A549 (cell line): ENCODE measurements around the gene PTK7. TPM values are rescaled to one million over a fixed set of nuclear protein-coding genes. Genes with fewer than 3 reads are reported as not detected.

Experiments
- ATAC-seq, 2 experiments: fragments of 200-7000 bp in 1 of 2; fragments of >200 bp in 1 of 2; cut with Nextera tagmentation in 1 of 2; cut with Tn5 transposase in 1 of 2; 3 replicates each; pipeline versions ENCODE4 v1.8.0 to v1.9.1; 2018 to 2020; ENCODE audit warnings: mild to moderate bottlenecking in 1 of 2, moderate library complexity in 1 of 2
- CTCF ChIA-PET: fragments of 300-600 bp; sonication (Branson Sonifier 250); formaldehyde crosslinking; extraction: SDS; loops from one replicate; lab custom pipeline; 2021; ENCODE audit warnings: antibody characterized with exemption, inconsistent platforms; lab: Yijun Ruan, JAX
- POLR2A ChIA-PET: fragments of 350-600 bp; formaldehyde crosslinking; extraction: SDS; loops from one replicate; lab custom pipeline; 2021; ENCODE audit warnings: antibody characterized with exemption, inconsistent platforms; lab: Yijun Ruan, JAX
- DNase-seq, 2 experiments: peaks; one replicate each; pipeline versions ENCODE4 v3.0.0 to v3.0.0-alpha.2; 2011 to 2016; ENCODE audit warnings: low read depth in 1 of 2, low spot score in 1 of 2
- FAIRE-seq: peaks from 2 replicates; lab custom pipeline; 2011; peaks lifted over from hg19 to GRCh38; lab: Jason Lieb, UNC
- H3K27ac ChIP-seq, 2 experiments: fragments of >200 bp; sonication (Bioruptor Twin); formaldehyde crosslinking; 3 replicates each; pipeline ENCODE4 v1.5.1; 2016 to 2017
- H3K4me1 ChIP-seq: fragments of >200 bp; sonication (Bioruptor Twin); formaldehyde crosslinking; 3 replicates; pipeline ENCODE4 v1.6.1; 2016
- H3K4me2 ChIP-seq: fragments of >200 bp; sonication (Bioruptor Twin); formaldehyde crosslinking; 3 replicates; pipeline ENCODE4 v1.6.1; 2016
- H3K4me3 ChIP-seq: fragments of >200 bp; sonication (Bioruptor Twin); formaldehyde crosslinking; 3 replicates; pipeline ENCODE4 v1.5.1; 2016
- H3K9me3 ChIP-seq: fragments of >200 bp; sonication (Bioruptor Twin); formaldehyde crosslinking; 3 replicates; pipeline ENCODE4 v1.6.1; 2016
- ATOH8 ChIP-seq: fragments of 250-450 bp; sonication (Bioruptor Pico); IDR thresholded peaks from 2 replicates; pipeline ENCODE4 v1.5.0; 2020; ENCODE audit warnings: low read depth, mild to moderate bottlenecking, moderate library complexity
- BCL3 ChIP-seq: fragments of >200 bp; sonication (Bioruptor Twin); formaldehyde crosslinking; IDR thresholded peaks from 3 replicates; pipeline ENCODE4 v1.6.1; 2016
- CBX8 ChIP-seq: fragments of 200-600 bp; sonication (generic); IDR thresholded peaks from 2 replicates; pipeline ENCODE4 v1.6.1; 2016
- E2F6 ChIP-seq: IDR thresholded peaks from 2 replicates; pipeline ENCODE4 v1.6.1; 2012; ENCODE audit warnings: low read depth, borderline replicate concordance
- FOXS1 ChIP-seq: fragments of 250-450 bp; sonication (Bioruptor Pico); IDR thresholded peaks from 2 replicates; pipeline ENCODE4 v1.5.0; 2020; ENCODE audit warnings: mild to moderate bottlenecking, moderate library complexity
- HOXA7 ChIP-seq: fragments of 250-450 bp; sonication (Bioruptor Pico); IDR thresholded peaks from 2 replicates; pipeline ENCODE4 v1.5.0; 2020; ENCODE audit warnings: mild to moderate bottlenecking, moderate library complexity
- HOXB5 ChIP-seq: fragments of 250-450 bp; sonication (Bioruptor Pico); IDR thresholded peaks from 2 replicates; pipeline ENCODE4 v1.5.0; 2020; ENCODE audit warnings: mild to moderate bottlenecking, moderate library complexity
- JUNB ChIP-seq: fragments of >200 bp; sonication (Bioruptor Twin); formaldehyde crosslinking; IDR thresholded peaks from 2 replicates; pipeline ENCODE4 v1.6.1; 2016
- KDM1A ChIP-seq: fragments of 200-600 bp; sonication (generic); IDR thresholded peaks from 2 replicates; pipeline ENCODE4 v1.6.1; 2016; ENCODE audit warnings: low read depth, mild to moderate bottlenecking
- KDM5A ChIP-seq: fragments of 200-600 bp; sonication (generic); IDR thresholded peaks from 2 replicates; pipeline ENCODE4 v1.6.1; 2016; ENCODE audit warnings: antibody characterized with exemption, mild to moderate bottlenecking
- MYC ChIP-seq: IDR thresholded peaks from 2 replicates; pipeline ENCODE4 v1.6.1; 2012; ENCODE audit warnings: mild to moderate bottlenecking, inconsistent platforms, low read length, improper control_type of control experiment, borderline replicate concordance
- NFE2L2 ChIP-seq: fragments of 150-350 bp; conservative IDR thresholded peaks from 2 replicates; pipeline ENCODE4 v1.6.1; 2014; ENCODE audit warnings: low read length
- NR3C1 ChIP-seq: fragments of >200 bp; sonication (Bioruptor Twin); formaldehyde crosslinking; IDR thresholded peaks from 3 replicates; pipeline ENCODE4 v1.6.1; 2017
- PBX3 ChIP-seq: IDR thresholded peaks from 2 replicates; pipeline ENCODE4 v1.6.1; 2012
- POLR2AphosphoS2 ChIP-seq: conservative IDR thresholded peaks from 2 replicates; pipeline ENCODE4 v1.6.1; 2012; ENCODE audit warnings: low read length, improper control_type of control experiment, inconsistent platforms
- RAD21 ChIP-seq, 2 experiments: fragments of >200 bp in 1 of 2; sonication (Bioruptor Twin) in 1 of 2; formaldehyde crosslinking in 1 of 2; IDR thresholded peaks in 1 of 2; conservative IDR thresholded peaks in 1 of 2; 2 replicates in 1 of 2; 3 replicates in 1 of 2; pipeline ENCODE4 v1.6.1; 2012 to 2018; ENCODE audit warnings: inconsistent platforms in 1 of 2
- RARB ChIP-seq: fragments of 250-450 bp; sonication (Bioruptor Pico); IDR thresholded peaks from 2 replicates; pipeline ENCODE4 v1.8.0; 2021; ENCODE audit warnings: mild to moderate bottlenecking, moderate library complexity
- REST ChIP-seq: fragments of 200-600 bp; sonication (generic); IDR thresholded peaks from 2 replicates; pipeline ENCODE4 v1.6.1; 2016; ENCODE audit warnings: antibody characterized with exemption, mild to moderate bottlenecking, moderate library complexity
- RFX5 ChIP-seq: fragments of 450-650 bp; IDR thresholded peaks from 2 replicates; pipeline ENCODE4 v1.7.1; 2014; ENCODE audit warnings: antibody characterized with exemption, mild to moderate bottlenecking, moderate library complexity
- SMC3 ChIP-seq: fragments of >200 bp; sonication (Bioruptor Twin); formaldehyde crosslinking; IDR thresholded peaks from 3 replicates; pipeline ENCODE4 v1.6.1; 2018; ENCODE audit warnings: inconsistent platforms
- SREBF2 ChIP-seq: fragments of 450-650 bp; IDR thresholded peaks from 2 replicates; pipeline ENCODE4 v1.6.1; 2014; ENCODE audit warnings: mild to moderate bottlenecking, moderate library complexity
- TP53 ChIP-seq: fragments of 250-450 bp; sonication (Bioruptor Pico); IDR thresholded peaks from 2 replicates; pipeline ENCODE4 v1.5.0; 2021; ENCODE audit warnings: mild to moderate bottlenecking, moderate library complexity
- ZNF302 ChIP-seq: fragments of 250-450 bp; sonication (Bioruptor Pico); IDR thresholded peaks from 2 replicates; pipeline ENCODE4 v1.9.0; 2021; ENCODE audit warnings: inconsistent platforms, mild to moderate bottlenecking, moderate library complexity
- ZSCAN20 ChIP-seq: fragments of 250-450 bp; sonication (Bioruptor Pico); IDR thresholded peaks from 2 replicates; pipeline ENCODE4 v1.8.0; 2022; ENCODE audit warnings: mild to moderate bottlenecking, moderate library complexity
- WGBS: methylation state at CpG from one replicate; pipeline ENCODE4 v1.1.6; 2017; ENCODE audit errors: missing lambda C conversion rate; 5-methylcytosine and 5-hydroxymethylcytosine counted together
- polyA plus RNA-seq, 4 experiments: library from polyadenylated mRNA; depleted of rRNA in 3 of 4; stranded (reverse); fragments of >200 nt; fragmentation: RNase III in 1 of 4; extraction: RNeasy Plus Mini Kit Qiagen cat#74134 plus additional on column Dnase treatment in 1 of 4; gene quantifications; 2 replicates in 3 of 4; 3 replicates in 1 of 4; pipeline ENCODE4 v1.2.3, GENCODE V29; 2011 to 2017

Gene PTK7
- polyA plus RNA-seq, 2 of the 4 experiments (the other 2 are of a cell fraction), result 2.8 to 5.6 TPM

GRCh38 chr6:43090559-43090956, 14.4 kb downstream of the PTK7 start:
- no peaks in the 10 kb centered on the region for H3K4me1 ChIP-seq
- DNase-seq (no peak), FAIRE-seq (no peak), ATAC-seq (no peak)
- H3K9me3 ChIP-seq, result no peaks in the 10 kb centered on the region
- no peak for TF ChIP-seq ZSCAN20 (CRISPR knock-in tag)
- TF ChIP-seq NFE2L2, result no peak
- no peak for TF ChIP-seq HOXA7 (CRISPR knock-in tag)
- TF ChIP-seq ZNF302 (CRISPR knock-in tag), result no peak
- TF ChIP-seq SMC3, result no peak
- WGBS, result 47% methylated on average over 2 of the region's 2 CpGs
- ChIA-PET CTCF (no interaction called here), POLR2A (no interaction called here)
- H3K4me2 ChIP-seq, result no peak overlapping the region
- no peak overlapping the region for H3K4me3 ChIP-seq
- H3K27ac ChIP-seq, result no peak overlapping the region

GRCh38 chr6:43091020-43091419, 14.9 kb downstream of the PTK7 start:
- POLR2A ChIA-PET, result no interaction called here
- no peak for TF ChIP-seq BCL3
- no peak for TF ChIP-seq RARB (CRISPR knock-in tag)
- no peak for TF ChIP-seq TP53 (CRISPR knock-in tag)
- TF ChIP-seq RAD21 (conservative IDR thresholded peaks at IDR 0.05 in 1 of 2, IDR thresholded peaks at IDR 0.05 in 1 of 2), result no peak
- no peak for TF ChIP-seq JUNB
- TF ChIP-seq RFX5, result no peak
- TF ChIP-seq, all 56 proteins: peak for 0
- H3K4me1 ChIP-seq, result no peaks in the 10 kb centered on the region
- H3K9me3 ChIP-seq, result no peaks in the 10 kb centered on the region
- 84% methylated on average over 4 of the region's 5 CpGs for WGBS
- no peak for ATAC-seq
- no peak overlapping the region for H3K4me2 ChIP-seq
- DNase-seq, result no peak
- no peak overlapping the region for H3K4me3 ChIP-seq
- CTCF ChIA-PET, result no interaction called here
- no peak for FAIRE-seq
- H3K27ac ChIP-seq, result no peak overlapping the region

GRCh38 chr6:43091436-43091991, 15.4 kb downstream of the PTK7 start:
- POLR2A ChIA-PET, result no interaction called here
- ATAC-seq (no peak), FAIRE-seq (no peak), DNase-seq (no peak)
- H3K9me3 ChIP-seq, result no peaks in the 10 kb centered on the region
- WGBS, result 85% methylated on average over 10 of the region's 10 CpGs
- H3K4me2 ChIP-seq, result no peak overlapping the region
- no peaks in the 10 kb centered on the region for H3K4me1 ChIP-seq
- H3K4me3 ChIP-seq, result no peak overlapping the region
- CTCF ChIA-PET, result no interaction called here
- TF ChIP-seq HOXB5 (CRISPR knock-in tag) (no peak), RARB (CRISPR knock-in tag) (no peak), MYC (no peak)
- no peak overlapping the region for H3K27ac ChIP-seq

GRCh38 chr6:43092635-43093034, 16.5 kb downstream of the PTK7 start:
- CTCF ChIA-PET, result interaction anchor here (1.2 kb wide), 1 partner anchor 51 kb away, joined by 4 read pairs; no protein-coding TSS in a partner anchor
- no peak overlapping the region for H3K4me3 ChIP-seq
- ATAC-seq, result no peak
- H3K9me3 ChIP-seq, result no peaks in the 10 kb centered on the region
- FAIRE-seq, result no peak
- no peak overlapping the region for H3K27ac ChIP-seq
- no peak overlapping the region for H3K4me2 ChIP-seq
- H3K4me1 ChIP-seq, result no peaks in the 10 kb centered on the region
- no peak for DNase-seq
- POLR2A ChIA-PET, result no interaction called here
- TF ChIP-seq RAD21 (conservative IDR thresholded peaks at IDR 0.05 in 1 of 2, IDR thresholded peaks at IDR 0.05 in 1 of 2) (no peak), NR3C1 (no peak), ATOH8 (CRISPR knock-in tag) (no peak), SREBF2 (no peak), FOXS1 (CRISPR knock-in tag) (no peak), KDM5A (no peak), JUNB (no peak), HOXA7 (CRISPR knock-in tag) (no peak), KDM1A (no peak), TP53 (CRISPR knock-in tag) (no peak), CBX8 (no peak), POLR2AphosphoS2 (no peak), REST (no peak), PBX3 (no peak), E2F6 (no peak)
